SKM-1 (cell line): Measurements from ENCODE around the gene CEP63.

Experiments
- DNase-seq: peaks from one replicate; lab custom pipeline; 2025; ENCODE audit not compliant: unreplicated experiment; lab: John Stamatoyannopoulos, UW

The CEP63 gene

GRCh38 chr3:134466331-134466730, 19.5 kb upstream of the CEP63 start:
- DNase-seq, result no peak

- DNase-seq, result no peak
These were observed 17.3 kb upstream of the CEP63 start for GRCh38 chr3:134468519-134468918.

GRCh38 chr3:134471521-134472193, 14.2 kb upstream of the CEP63 start:
- no peak for DNase-seq

GRCh38 chr3:134472831-134473230, 13.0 kb upstream of the CEP63 start:
- no peak for DNase-seq

GRCh38 chr3:134473868-134474546, 11.8 kb upstream of the CEP63 start:
- no peak for DNase-seq

GRCh38 chr3:134474956-134475355, 10.9 kb upstream of the CEP63 start:
- no peak for DNase-seq

- no peak for DNase-seq
These were observed 9.6 kb upstream of the CEP63 start for GRCh38 chr3:134476306-134476705.

- DNase-seq, result no peak
These were observed 8.9 kb upstream of the CEP63 start for GRCh38 chr3:134477002-134477401.

GRCh38 chr3:134477938-134478337, 7.9 kb upstream of the CEP63 start:
- no peak for DNase-seq

- no peak for DNase-seq
These were observed 5.3 kb upstream of the CEP63 start for GRCh38 chr3:134480546-134480945.

GRCh38 chr3:134481166-134481565, 4.7 kb upstream of the CEP63 start:
- DNase-seq, result no peak

GRCh38 chr3:134482622-134483021, 3.2 kb upstream of the CEP63 start:
- no peak for DNase-seq

- no peak for DNase-seq
These were observed 2.5 kb upstream of the CEP63 start for GRCh38 chr3:134483195-134483900.

- DNase-seq, result no peak
These were observed 661 bp upstream of the CEP63 start for GRCh38 chr3:134485075-134485717.

- DNase-seq, result no peak
These were observed 752 bp downstream of the CEP63 start for GRCh38 chr3:134486577-134487041.

- DNase-seq, result no peak
These were observed 1.5 kb downstream of the CEP63 start for GRCh38 chr3:134487406-134487805.

- no peak for DNase-seq
These were observed 8.6 kb downstream of the CEP63 start for GRCh38 chr3:134494495-134494894.

- DNase-seq, result no peak
These were observed 10.1 kb downstream of the CEP63 start for GRCh38 chr3:134495980-134496379.

- DNase-seq, result no peak
These were observed 10.7 kb downstream of the CEP63 start for GRCh38 chr3:134496471-134497071.

GRCh38 chr3:134503266-134503665, 17.4 kb downstream of the CEP63 start:
- DNase-seq, result no peak

- DNase-seq, result no peak
These were observed 18.3 kb downstream of the CEP63 start for GRCh38 chr3:134504132-134504531.
